WTC11 (cell line): Measurements from ENCODE around the gene DNAH17. TPM values are rescaled to one million over a fixed set of nuclear protein-coding genes. Genes with fewer than 3 reads are reported as not detected.
A peak's percentile ranks its signal among the peaks of the same experiment; 100 is the strongest.

Source experiments
- ATAC-seq: fragments of 200-7000 bp; cut with Tn5 transposase; 2 replicates; pipeline ENCODE4 v1.10.0; 2021; ENCODE audit warnings: mild to moderate bottlenecking, moderate library complexity
- CTCF ChIA-PET: fragments of 300-600 bp; sonication (Branson Sonifier 250); formaldehyde crosslinking; loops from one replicate; lab custom pipeline; 2021; ENCODE audit warnings: antibody characterized with exemption; lab: Charles Lee
- POLR2A ChIA-PET: fragments of 350-600 bp; sonication (Branson Sonifier 250); formaldehyde crosslinking; loops from one replicate; lab custom pipeline; 2021; ENCODE audit warnings: antibody characterized with exemption; lab: Charles Lee
- DNase-seq: peaks from one replicate; pipeline ENCODE4 v3.0.0; 2021; ENCODE audit warnings: low spot score
- H3K27ac Mint-ChIP-seq: 2 replicates; pipeline ENCODE4 v1.8.0; 2021; ENCODE audit warnings: mixed read lengths
- H3K27me3 Mint-ChIP-seq: 2 replicates; pipeline ENCODE4 v1.8.0; 2021; ENCODE audit warnings: low read depth, mild to moderate bottlenecking, moderate library complexity, mixed read lengths
- H3K36me3 Mint-ChIP-seq: 2 replicates; pipeline ENCODE4 v1.8.0; 2021; ENCODE audit warnings: mixed read lengths
- H3K4me1 Mint-ChIP-seq: 2 replicates; pipeline ENCODE4 v1.8.0; 2022; ENCODE audit warnings: mixed read lengths
- H3K4me3 Mint-ChIP-seq: 2 replicates; pipeline ENCODE4 v1.8.0; 2021; ENCODE audit warnings: mild to moderate bottlenecking, moderate library complexity, mixed read lengths
- H3K9me3 Mint-ChIP-seq: 2 replicates; pipeline ENCODE4 v1.8.0; 2021; ENCODE audit warnings: mixed read lengths
- ATF1 ChIP-seq: sonication (generic); formaldehyde crosslinking; IDR thresholded peaks from 2 replicates; pipeline ENCODE4 v1.8.1; 2023; ENCODE audit warnings: mild to moderate bottlenecking, moderate library complexity, missing genetic modification reagents
- ATF3 ChIP-seq: sonication (generic); formaldehyde crosslinking; conservative IDR thresholded peaks from 2 replicates; pipeline ENCODE4 v1.8.1; 2022; ENCODE audit warnings: mild to moderate bottlenecking, missing genetic modification reagents
- CBFB ChIP-seq: sonication (generic); formaldehyde crosslinking; IDR thresholded peaks from 2 replicates; pipeline ENCODE4 v1.8.1; 2022; ENCODE audit warnings: mild to moderate bottlenecking, low read depth, missing genetic modification reagents
- CDX4 ChIP-seq: fragments of 250-450 bp; sonication (Bioruptor Pico); IDR thresholded peaks from 2 replicates; pipeline ENCODE4 v1.9.0; 2021; ENCODE audit warnings: moderate library complexity, mild to moderate bottlenecking, inconsistent platforms, borderline replicate concordance
- E2F4 ChIP-seq: sonication (generic); formaldehyde crosslinking; IDR thresholded peaks from 2 replicates; pipeline ENCODE4 v1.8.1; 2022; ENCODE audit warnings: low read depth, mild to moderate bottlenecking, moderate library complexity, missing genetic modification reagents, borderline replicate concordance
- ERG ChIP-seq: fragments of 250-450 bp; sonication (Bioruptor Pico); IDR thresholded peaks from 2 replicates; pipeline ENCODE4 v1.8.0; 2021; ENCODE audit warnings: mild to moderate bottlenecking
- ESRRA ChIP-seq: sonication (generic); formaldehyde crosslinking; IDR thresholded peaks from 2 replicates; pipeline ENCODE4 v1.8.1; 2022; ENCODE audit warnings: mild to moderate bottlenecking, missing genetic modification reagents, borderline replicate concordance
- FOXK1 ChIP-seq: sonication (generic); formaldehyde crosslinking; IDR thresholded peaks from 2 replicates; pipeline ENCODE4 v1.8.0; 2022; ENCODE audit warnings: mild to moderate bottlenecking, moderate library complexity, missing genetic modification reagents
- GTF2I ChIP-seq: fragments of 250-450 bp; sonication (Bioruptor Pico); conservative IDR thresholded peaks from 2 replicates; pipeline ENCODE4 v1.4.0; 2021; ENCODE audit warnings: mild to moderate bottlenecking
- IRF1 ChIP-seq: sonication (generic); formaldehyde crosslinking; IDR thresholded peaks from 2 replicates; pipeline ENCODE4 v1.8.0; 2023; ENCODE audit warnings: missing genetic modification reagents
- KAT7 ChIP-seq: sonication (generic); formaldehyde crosslinking; IDR thresholded peaks from 2 replicates; pipeline ENCODE4 v1.8.1; 2023; ENCODE audit warnings: missing genetic modification reagents, mild to moderate bottlenecking, borderline replicate concordance
- MLX ChIP-seq: sonication (generic); formaldehyde crosslinking; IDR thresholded peaks from 2 replicates; pipeline ENCODE4 v1.8.1; 2023; ENCODE audit warnings: mild to moderate bottlenecking, missing genetic modification reagents, moderate library complexity
- MXD4 ChIP-seq: fragments of 250-450 bp; sonication (Bioruptor Pico); IDR thresholded peaks from 2 replicates; pipeline ENCODE4 v1.8.0; 2021; ENCODE audit warnings: mild to moderate bottlenecking, moderate library complexity, borderline replicate concordance
- OVOL2 ChIP-seq: fragments of 250-450 bp; sonication (Bioruptor Pico); IDR thresholded peaks from 2 replicates; pipeline ENCODE4 v1.9.0; 2021; ENCODE audit warnings: mild to moderate bottlenecking, borderline replicate concordance
- SOX15 ChIP-seq: fragments of 250-450 bp; sonication (Bioruptor Pico); IDR thresholded peaks from 2 replicates; pipeline ENCODE4 v1.9.0; 2021; ENCODE audit warnings: mild to moderate bottlenecking
- SP1 ChIP-seq: sonication (generic); formaldehyde crosslinking; conservative IDR thresholded peaks from 2 replicates; pipeline ENCODE4 v1.8.1; 2022; ENCODE audit warnings: missing genetic modification reagents
- ZMAT4 ChIP-seq: fragments of 250-450 bp; sonication (Bioruptor Pico); IDR thresholded peaks from 2 replicates; pipeline ENCODE4 v1.9.0; 2021; ENCODE audit warnings: mild to moderate bottlenecking
- ZNF121 ChIP-seq: sonication (generic); formaldehyde crosslinking; IDR thresholded peaks from 2 replicates; pipeline ENCODE4 v1.8.0; 2023; ENCODE audit warnings: missing genetic modification reagents
- ZNF138 ChIP-seq: sonication (generic); formaldehyde crosslinking; conservative IDR thresholded peaks from 2 replicates; pipeline ENCODE4 v1.8.1; 2022; ENCODE audit warnings: mild to moderate bottlenecking, moderate library complexity, missing genetic modification reagents
- ZNF281 ChIP-seq: sonication (generic); formaldehyde crosslinking; IDR thresholded peaks from 2 replicates; pipeline ENCODE4 v1.8.0; 2023; ENCODE audit warnings: mild to moderate bottlenecking, missing genetic modification reagents
- ZNF425 ChIP-seq: fragments of 250-450 bp; sonication (Bioruptor Pico); conservative IDR thresholded peaks from 2 replicates; pipeline ENCODE4 v1.9.0; 2021; ENCODE audit warnings: mild to moderate bottlenecking
- ZSCAN18 ChIP-seq: fragments of 250-450 bp; sonication (Bioruptor Pico); IDR thresholded peaks from 2 replicates; pipeline ENCODE4 v2.1.2; 2022; ENCODE audit warnings: mild to moderate bottlenecking, moderate library complexity
- total RNA-seq: library from RNA; stranded (reverse); gene quantifications from 3 replicates; pipeline ENCODE4 v1.2.3, GENCODE V29; 2021

The DNAH17 gene
- total RNA-seq, 1 experiment from 2014 or later, result 0.87 TPM

- Mint-ChIP-seq H3K27me3 (no peaks in the 10 kb centered on the region), H3K27ac (no peak overlapping the region), H3K4me3 (no peak overlapping the region), H3K4me1 (peaks cover 13% of the 10 kb centered on the region), H3K9me3 (no peaks in the 10 kb centered on the region), H3K36me3 (peaks cover 39% of the 10 kb centered on the region)
- DNase-seq, result no peak
- ATAC-seq, result no peak
- ChIA-PET POLR2A (no interaction called here), CTCF (interaction anchor here (1.2 kb wide), 1 partner anchor 113 kb away, joined by 3 read pairs; no protein-coding TSS in a partner anchor)
- TF ChIP-seq ZNF138 (CRISPR knock-in tag) (no peak), MXD4 (CRISPR knock-in tag) (no peak), ZNF425 (CRISPR knock-in tag) (no peak), ZNF121 (no peak), GTF2I (CRISPR knock-in tag) (no peak), ESRRA (CRISPR knock-in tag) (no peak), OVOL2 (CRISPR knock-in tag) (no peak), ERG (CRISPR knock-in tag) (no peak), CDX4 (CRISPR knock-in tag) (no peak), E2F4 (CRISPR knock-in tag) (no peak), MLX (CRISPR knock-in tag) (no peak), ATF3 (no peak), SP1 (CRISPR knock-in tag) (no peak), FOXK1 (CRISPR knock-in tag) (no peak), ATF1 (CRISPR knock-in tag) (no peak), ZMAT4 (no peak)
Observed at GRCh38 chr17:78426293-78426879, 150.8 kb downstream of the DNAH17 start.

- peaks cover 45% of the 10 kb centered on the region for H3K36me3 Mint-ChIP-seq
- TF ChIP-seq CBFB (CRISPR knock-in tag) (no peak), SOX15 (CRISPR knock-in tag) (no peak), IRF1 (CRISPR knock-in tag) (no peak), ZSCAN18 (CRISPR knock-in tag) (no peak), KAT7 (CRISPR knock-in tag) (no peak), ZNF281 (CRISPR knock-in tag) (no peak)
Observed at GRCh38 chr17:78425429-78425828, 151.8 kb downstream of the DNAH17 start.

More at GRCh38 chr17:78425429-78425828, 151.8 kb downstream of the DNAH17 start:
- DNase-seq (no peak), ATAC-seq (no peak)
- H3K27ac Mint-ChIP-seq, result 0 out of 2 replicates have a peak overlapping the region, but pooled peaks have one; percentile 22
- no peak overlapping the region for H3K4me3 Mint-ChIP-seq
- POLR2A ChIA-PET, result no interaction called here
- H3K9me3 Mint-ChIP-seq, result no peaks in the 10 kb centered on the region
- peaks cover 14% of the 10 kb centered on the region for H3K4me1 Mint-ChIP-seq
- CTCF ChIA-PET, result interaction anchor here (1.2 to 5.3 kb wide), 2 partner anchors 63 to 112 kb away, joined by 3 to 115 read pairs; partner anchors contain the start of gene SOCS3
- H3K27me3 Mint-ChIP-seq, result no peaks in the 10 kb centered on the region
